Measurements from ENCODE around the gene DERL3. TPM values are rescaled to one million over a fixed set of nuclear protein-coding genes. Genes with fewer than 3 reads are reported as not detected.

Gene DERL3
- total and polyA plus RNA-seq, 2 of the 13 experiments (the other 11 are each of a cell fraction or from before 2014, with no cell fraction given), result not detected

- TF ChIP-seq DMTF1 (CRISPR knock-in tag; IDR thresholded peaks at IDR 0.05) (no peak), TGIF2 (CRISPR knock-in tag; IDR thresholded peaks at IDR 0.05) (no peak), KMT2B (CRISPR knock-in tag; IDR thresholded peaks at IDR 0.05) (peak; percentile 18; the same call in 1 of the 2 replicates), SETDB1 (CRISPR knock-in tag; IDR thresholded peaks at IDR 0.05; ENCODE audit: borderline replicate concordance) (no peak), SMARCE1 (IDR thresholded peaks at IDR 0.05; ENCODE audit: borderline replicate concordance) (no peak), MAFF (IDR thresholded peaks at IDR 0.05; ENCODE audit: low read depth, low read length) (no peak), ARNTL (CRISPR knock-in tag; IDR thresholded peaks at IDR 0.05) (no peak), ZNF451 (CRISPR knock-in tag; IDR thresholded peaks at IDR 0.05) (peak; percentile 57; the same call in 1 of the 2 replicates), MAZ (IDR thresholded peaks at IDR 0.05; ENCODE audit: borderline replicate concordance, low read depth, low read length) (no peak), MAZ (CRISPR knock-in tag; IDR thresholded peaks at IDR 0.05; ENCODE audit: low read depth) (0 out of 2 replicates have a peak, but pooled peaks have one; percentile 17), ZNF616 (CRISPR knock-in tag; IDR thresholded peaks at IDR 0.05; ENCODE audit: low read depth) (no peak), HDAC6 (IDR thresholded peaks at IDR 0.05; ENCODE audit: low read depth, low read length) (no peak), TOPORS (CRISPR knock-in tag; IDR thresholded peaks at IDR 0.05) (no peak; the same call in 1 of the 2 replicates), DNMT1 (CRISPR knock-in tag; IDR thresholded peaks at IDR 0.05) (no peak), ZNF333 (CRISPR knock-in tag; IDR thresholded peaks at IDR 0.05; ENCODE audit: borderline replicate concordance) (no peak), HNRNPK (IDR thresholded peaks at IDR 0.05; ENCODE audit: low read depth, low read length, poor library complexity, severe bottlenecking) (no peak), ZNF547 (CRISPR knock-in tag; IDR thresholded peaks at IDR 0.05) (peak; percentile 70; the same call in 1 of the 2 replicates), SPEN (CRISPR knock-in tag; IDR thresholded peaks at IDR 0.05; ENCODE audit: low read depth) (no peak), NRL (CRISPR knock-in tag; IDR thresholded peaks at IDR 0.05; ENCODE audit: borderline replicate concordance) (peak; percentile 21; the same call in 1 of the 2 replicates), KAT2B (IDR thresholded peaks at IDR 0.05; ENCODE audit: borderline replicate concordance, low read depth, low read length) (no peak), AGO1 (IDR thresholded peaks at IDR 0.05; ENCODE audit: low read depth, low read length, poor library complexity, severe bottlenecking) (peak; percentile 38), ZFP36L1 (CRISPR knock-in tag; IDR thresholded peaks at IDR 0.05) (no peak), MTF2 (CRISPR knock-in tag; IDR thresholded peaks at IDR 0.05; ENCODE audit: borderline replicate concordance) (no peak), EHMT2 (IDR thresholded peaks at IDR 0.05; ENCODE audit: borderline replicate concordance, low read depth, low read length) (no peak)
- TF ChIP-seq, protein P1, sequence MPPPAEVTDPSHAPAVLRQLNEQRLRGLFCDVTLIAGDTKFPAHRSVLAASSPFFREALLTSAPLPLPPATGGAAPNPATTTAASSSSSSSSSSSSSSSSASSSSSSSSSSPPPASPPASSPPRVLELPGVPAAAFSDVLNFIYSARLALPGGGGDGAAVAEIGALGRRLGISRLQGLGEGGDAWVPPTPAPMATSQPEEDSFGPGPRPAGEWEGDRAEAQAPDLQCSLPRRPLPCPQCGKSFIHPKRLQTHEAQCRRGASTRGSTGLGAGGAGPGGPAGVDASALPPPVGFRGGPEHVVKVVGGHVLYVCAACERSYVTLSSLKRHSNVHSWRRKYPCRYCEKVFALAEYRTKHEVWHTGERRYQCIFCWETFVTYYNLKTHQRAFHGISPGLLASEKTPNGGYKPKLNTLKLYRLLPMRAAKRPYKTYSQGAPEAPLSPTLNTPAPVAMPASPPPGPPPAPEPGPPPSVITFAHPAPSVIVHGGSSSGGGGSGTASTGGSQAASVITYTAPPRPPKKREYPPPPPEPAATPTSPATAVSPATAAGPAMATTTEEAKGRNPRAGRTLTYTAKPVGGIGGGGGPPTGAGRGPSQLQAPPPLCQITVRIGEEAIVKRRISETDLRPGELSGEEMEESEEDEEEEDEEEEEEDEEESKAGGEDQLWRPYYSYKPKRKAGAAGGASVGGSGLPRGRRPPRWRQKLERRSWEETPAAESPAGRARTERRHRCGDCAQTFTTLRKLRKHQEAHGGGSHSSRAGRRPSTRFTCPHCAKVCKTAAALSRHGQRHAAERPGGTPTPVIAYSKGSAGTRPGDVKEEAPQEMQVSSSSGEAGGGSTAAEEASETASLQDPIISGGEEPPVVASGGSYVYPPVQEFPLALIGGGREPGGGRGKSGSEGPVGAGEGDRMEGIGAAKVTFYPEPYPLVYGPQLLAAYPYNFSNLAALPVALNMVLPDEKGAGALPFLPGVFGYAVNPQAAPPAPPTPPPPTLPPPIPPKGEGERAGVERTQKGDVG (CRISPR knock-in tag; IDR thresholded peaks at IDR 0.05; ENCODE audit: borderline replicate concordance), result no peak
Observed at GRCh38 chr22:23857606-23858483, 19.0 kb upstream of the DERL3 start, which contains the start of gene SLC2A11 (continued).
